NCI-H2107 treated with DMSO at 0.1 percent for 48 hours (cell line): ENCODE measurements around the gene ERMN.

ENCODE experiments used
- DNase-seq: peaks from one replicate; lab custom pipeline; 2025; ENCODE audit not compliant: unreplicated experiment; lab: John Stamatoyannopoulos, UW

ERMN gene

GRCh38 chr2:157333304-157334047 is 7.9 kb upstream of the ERMN start:
- no peak for DNase-seq

GRCh38 chr2:157329524-157329923 is 3.9 kb upstream of the ERMN start:
- peak; percentile 28 for DNase-seq

- peak; percentile 45 for DNase-seq
Observed at GRCh38 chr2:157327621-157328500, 2.2 kb upstream of the ERMN start.

- no peak for DNase-seq
Observed at GRCh38 chr2:157327200-157327599, 1.6 kb upstream of the ERMN start.

GRCh38 chr2:157326698-157327097 is 1.1 kb upstream of the ERMN start:
- no peak for DNase-seq

- no peak for DNase-seq
Observed at GRCh38 chr2:157324331-157324843, 1.2 kb downstream of the ERMN start.

- DNase-seq: no peak
Observed at GRCh38 chr2:157322432-157322831, 3.2 kb downstream of the ERMN start.

GRCh38 chr2:157321466-157321865 is 4.2 kb downstream of the ERMN start:
- no peak for DNase-seq

GRCh38 chr2:157320409-157320808 is 5.2 kb downstream of the ERMN start:
- no peak for DNase-seq

GRCh38 chr2:157319795-157320194 is 5.8 kb downstream of the ERMN start:
- DNase-seq: no peak

GRCh38 chr2:157318884-157319283 is 6.7 kb downstream of the ERMN start:
- no peak for DNase-seq

- no peak for DNase-seq
Observed at GRCh38 chr2:157315901-157316300, 9.7 kb downstream of the ERMN start.

- DNase-seq: no peak
Observed at GRCh38 chr2:157312866-157313486, 12.6 kb downstream of the ERMN start.

GRCh38 chr2:157311706-157312105 is 13.9 kb downstream of the ERMN start:
- no peak for DNase-seq

- no peak for DNase-seq
Observed at GRCh38 chr2:157309878-157310277, 15.7 kb downstream of the ERMN start.

GRCh38 chr2:157307021-157307420 is 18.6 kb downstream of the ERMN start:
- DNase-seq: no peak

- no peak for DNase-seq
Observed at GRCh38 chr2:157305723-157306110, 19.9 kb downstream of the ERMN start.

GRCh38 chr2:157304811-157305722 is 20.6 kb downstream of the ERMN start:
- DNase-seq: no peak

GRCh38 chr2:157303612-157304011 is 22.0 kb downstream of the ERMN start:
- no peak for DNase-seq

- DNase-seq: peak; percentile 32
Observed at GRCh38 chr2:157302492-157303099, 23.0 kb downstream of the ERMN start.
